Glomerular endothelial cell (primary cell): ENCODE results near the gene HTR3C. TPM values are rescaled to one million over a fixed set of nuclear protein-coding genes. Genes with fewer than 3 reads are reported as not detected.
"Not testable (repeated sequence)": the region's sequence is repeated elsewhere in the genome, so short reads cannot be mapped to it uniquely, and the experiment has no call there.

Source experiments
- DNase-seq: peaks from one replicate; pipeline ENCODE4 v3.0.0-alpha.2; 2011; ENCODE audit warnings: low read depth, low spot score; ENCODE audit errors: extremely low read depth
- total RNA-seq: library from RNA; depleted of rRNA; stranded (reverse); fragments of >200 nt; gene quantifications from 2 replicates; pipeline ENCODE4 v1.2.3, GENCODE V29; 2015

Gene HTR3C
- total RNA-seq, 1 donor from 2014 or later: not detected

DNA sequence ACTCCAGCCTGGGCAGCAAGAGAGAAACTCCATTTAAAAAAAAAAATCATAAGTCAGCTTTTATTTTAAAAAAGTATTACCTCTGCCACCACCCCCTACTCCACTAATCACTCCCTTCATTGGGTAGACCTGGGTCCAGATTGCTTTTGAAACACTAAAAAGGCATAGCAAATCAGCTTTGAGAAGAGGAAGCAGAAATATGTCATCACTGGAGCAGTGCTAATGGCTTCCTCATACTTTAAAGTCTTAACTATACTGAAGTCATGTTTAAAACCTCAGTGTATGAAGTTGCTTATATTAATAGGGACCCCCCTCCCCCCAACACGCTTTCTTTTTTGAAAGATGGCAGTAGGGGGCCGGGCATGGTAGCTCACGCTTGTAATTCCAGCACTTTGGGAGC is 22.3 kb upstream of the HTR3C start:
- no peak for DNase-seq

DNA sequence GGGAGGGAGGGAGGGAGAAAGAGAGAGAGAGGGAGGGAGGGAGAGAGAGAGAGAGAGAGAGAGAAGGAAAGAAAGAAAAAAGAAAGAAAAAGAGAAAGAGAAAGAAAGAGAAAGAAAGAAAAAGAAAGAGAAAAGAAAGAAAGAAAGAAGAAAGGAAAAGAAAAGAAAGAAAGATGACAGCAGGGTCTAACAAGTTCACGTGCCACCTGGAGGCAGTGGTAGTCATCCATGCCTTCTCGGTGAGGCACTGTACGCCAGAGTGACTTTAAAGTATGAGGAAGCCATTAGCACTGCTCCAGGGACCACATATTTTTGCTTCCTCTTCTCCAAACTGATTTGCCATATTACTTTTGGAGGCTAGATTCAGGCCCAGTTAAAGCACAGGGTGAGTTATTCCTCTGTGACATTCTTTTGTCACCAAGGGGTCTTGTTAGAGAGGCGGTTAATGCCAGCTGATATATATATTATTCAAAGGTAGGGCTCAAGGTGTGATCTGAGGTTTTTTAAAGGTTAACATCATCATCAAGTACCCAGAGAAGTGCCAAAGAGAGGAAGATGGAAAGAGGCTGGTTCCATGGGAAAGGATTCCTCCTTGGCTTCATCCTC is 21.6 kb upstream of the HTR3C start, which contains the start of gene HTR3D:
TSS of gene HTR3D (plus strand) at position 556 of the 606 bp plus-strand sequence. CDS start at position 556, 0 bp downstream.
- DNase-seq: no peak

DNA sequence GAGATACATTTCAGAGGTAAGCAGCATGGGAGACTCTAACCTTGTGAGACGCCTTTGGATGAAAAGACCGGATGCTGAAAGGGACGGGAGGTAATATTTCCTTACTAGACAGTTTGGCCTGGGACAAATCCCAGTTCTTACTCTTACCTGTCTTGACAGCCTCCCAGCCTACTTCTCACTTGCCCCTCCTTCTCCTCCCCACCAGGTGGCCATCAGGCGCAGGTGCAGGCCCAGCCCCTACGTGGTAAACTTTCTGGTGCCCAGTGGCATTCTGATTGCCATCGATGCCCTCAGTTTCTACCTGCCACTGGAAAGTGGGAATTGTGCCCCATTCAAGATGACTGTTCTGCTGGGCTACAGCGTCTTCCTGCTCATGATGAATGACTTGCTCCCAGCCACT is 15.0 kb upstream of the HTR3C start:
- DNase-seq: no peak

DNA sequence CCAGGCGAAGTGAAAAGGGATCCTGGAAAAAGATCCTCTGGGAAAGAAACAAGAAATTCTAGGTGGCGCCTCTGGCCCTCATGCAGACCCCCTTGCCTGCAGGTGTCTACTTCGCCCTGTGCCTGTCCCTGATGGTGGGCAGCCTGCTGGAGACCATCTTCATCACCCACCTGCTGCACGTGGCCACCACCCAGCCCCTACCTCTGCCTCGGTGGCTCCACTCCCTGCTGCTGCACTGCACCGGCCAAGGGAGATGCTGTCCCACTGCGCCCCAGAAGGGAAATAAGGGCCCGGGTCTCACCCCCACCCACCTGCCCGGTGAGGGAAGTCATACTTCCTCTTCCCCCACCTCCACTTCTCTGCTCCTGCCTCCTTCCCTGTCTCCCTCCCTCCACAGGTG is 14.5 kb upstream of the HTR3C start:
- DNase-seq: not testable (repeated sequence)

DNA sequence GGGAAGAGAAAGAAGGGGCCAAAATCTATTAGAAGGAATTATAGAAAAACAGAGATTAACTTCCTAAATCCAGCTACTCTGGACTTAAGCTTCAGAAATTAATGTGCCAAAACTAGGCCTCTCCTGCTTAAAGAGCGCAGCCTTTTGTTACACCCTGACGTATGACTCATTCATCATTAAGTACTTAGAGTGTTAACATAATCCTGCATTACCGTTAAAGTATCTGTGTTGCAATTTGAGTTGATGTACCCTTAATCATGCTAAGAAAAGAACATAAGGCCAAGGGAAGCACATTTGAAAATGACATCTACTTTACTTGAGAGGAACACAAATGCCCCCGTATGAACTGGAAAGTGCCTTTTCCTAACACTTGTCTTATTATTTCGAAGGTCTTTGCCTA is 13.4 kb upstream of the HTR3C start:
- no peak for DNase-seq

DNA sequence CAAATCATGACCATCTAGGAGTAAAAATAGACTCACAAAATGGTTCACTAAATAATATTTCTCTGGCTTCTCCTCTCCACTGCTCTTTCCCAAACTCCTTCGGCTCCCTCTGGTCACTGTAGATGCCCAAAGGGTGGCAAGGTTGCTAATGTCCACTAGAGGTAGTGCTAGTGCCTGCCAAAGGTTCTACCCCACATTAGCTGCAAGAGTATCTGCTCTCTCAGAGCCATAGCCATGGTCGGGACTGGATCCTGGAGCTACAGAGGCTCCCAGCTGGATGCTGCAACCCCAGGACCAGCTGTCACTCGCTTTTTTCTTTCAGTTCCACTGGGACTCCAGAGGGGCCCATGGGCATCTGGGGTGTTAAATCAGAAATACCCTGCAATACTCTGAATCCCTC is 12.8 kb upstream of the HTR3C start:
- no peak for DNase-seq

DNA sequence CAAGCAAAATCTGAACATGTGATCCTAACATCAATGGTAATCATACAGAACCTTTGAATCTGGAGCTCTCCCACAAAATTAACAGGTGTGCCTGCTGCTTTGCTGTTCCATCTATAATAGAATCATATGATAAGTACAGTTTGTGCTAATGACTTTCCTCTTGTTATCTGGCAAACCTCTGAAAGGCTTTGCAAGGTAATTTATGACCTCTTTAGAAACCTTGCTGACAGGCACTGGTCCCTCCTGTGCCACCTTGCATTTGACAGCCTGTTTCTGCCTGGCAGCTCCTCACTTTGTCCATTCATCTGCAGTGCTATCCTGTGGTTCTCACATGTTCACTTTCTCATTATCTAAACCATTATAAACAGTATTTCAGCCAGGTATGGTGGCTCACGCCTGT is 10.2 kb upstream of the HTR3C start:
- DNase-seq: no peak

DNA sequence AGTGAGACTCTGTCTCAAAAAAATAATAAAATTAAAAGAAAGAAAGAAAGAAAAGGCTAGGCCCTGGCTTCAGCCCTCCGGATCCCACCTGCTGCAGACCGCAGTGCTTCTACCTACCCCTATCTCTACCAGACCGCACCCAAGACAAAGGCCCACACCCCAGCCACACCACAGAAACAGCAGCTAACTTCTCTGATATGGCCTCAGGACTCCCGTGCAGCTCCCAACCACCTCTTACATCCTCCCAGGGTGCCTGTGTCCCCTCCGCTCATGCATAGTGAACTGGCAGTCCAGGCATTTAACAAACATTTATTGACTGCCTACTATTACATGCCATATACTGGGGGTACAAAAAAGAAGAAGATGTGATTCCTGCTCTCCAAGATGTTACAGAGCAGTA is 6.9 kb upstream of the HTR3C start:
- DNase-seq: no peak

DNA sequence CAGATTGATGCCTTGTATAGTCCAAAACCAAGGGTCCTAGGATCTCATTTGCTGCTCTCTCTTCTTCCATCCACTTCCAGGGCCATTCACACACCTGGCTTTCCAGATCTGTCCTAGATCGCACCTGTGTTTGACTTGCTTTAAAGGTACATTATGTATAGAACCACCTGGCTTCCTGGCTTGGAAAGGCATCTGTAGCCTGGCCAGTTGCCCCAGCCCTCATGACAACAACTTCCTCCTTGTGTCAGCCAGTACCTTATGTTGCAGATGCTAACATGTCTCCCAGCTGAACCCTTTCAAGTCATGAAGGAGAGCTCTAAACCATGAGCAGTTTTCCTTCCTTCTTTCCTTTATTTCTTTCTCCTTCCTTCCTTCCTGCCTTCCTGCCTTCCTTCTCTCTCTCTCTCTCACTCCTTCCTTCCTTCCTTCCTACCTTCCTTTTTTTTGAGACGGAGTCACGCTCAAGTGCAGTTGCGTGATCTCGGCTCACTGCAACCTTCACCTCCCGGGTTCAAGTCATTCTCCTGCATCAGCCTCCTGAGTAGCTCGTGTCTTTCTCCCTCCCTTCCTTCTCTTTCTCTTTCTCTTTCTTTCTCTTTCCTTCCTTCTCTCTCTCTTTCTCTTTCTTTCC is 2.5 kb upstream of the HTR3C start:
- DNase-seq: no peak

DNA sequence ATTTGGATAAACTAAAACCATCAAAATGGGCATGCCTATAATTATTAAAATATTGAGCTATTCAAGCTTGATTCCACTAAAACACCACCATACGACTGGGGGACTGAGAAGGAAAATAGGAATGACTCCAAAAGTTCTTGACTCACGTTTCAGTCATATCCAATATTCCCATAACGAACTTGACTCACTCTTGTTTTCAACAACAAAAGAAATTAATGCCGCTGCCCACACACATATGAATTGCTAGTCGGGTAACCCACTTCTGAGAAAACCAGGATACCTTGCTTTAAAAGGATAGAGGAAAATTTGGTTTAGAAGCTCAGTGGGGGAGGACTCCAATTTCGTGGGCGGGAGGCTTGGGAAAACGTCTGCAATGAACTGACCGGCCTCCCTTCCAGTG is 5.2 kb downstream of the HTR3C start:
- DNase-seq: no peak

DNA sequence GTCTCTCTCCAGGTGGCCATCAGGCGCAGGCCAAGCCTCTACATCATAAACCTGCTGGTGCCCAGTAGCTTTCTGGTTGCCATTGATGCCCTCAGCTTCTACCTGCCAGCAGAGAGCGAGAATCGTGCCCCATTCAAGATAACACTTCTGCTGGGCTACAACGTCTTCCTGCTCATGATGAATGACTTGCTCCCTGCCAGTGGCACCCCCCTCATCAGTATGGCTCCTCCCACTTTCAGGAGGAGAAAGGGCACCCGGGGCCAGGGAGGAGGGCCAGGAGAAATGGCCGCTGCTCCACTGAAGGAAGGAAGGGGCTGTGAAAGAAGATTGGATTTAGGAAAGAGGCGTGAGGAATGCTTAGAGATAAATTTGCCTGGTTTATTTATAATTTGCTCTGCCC is 6.6 kb downstream of the HTR3C start:
- no peak for DNase-seq

DNA sequence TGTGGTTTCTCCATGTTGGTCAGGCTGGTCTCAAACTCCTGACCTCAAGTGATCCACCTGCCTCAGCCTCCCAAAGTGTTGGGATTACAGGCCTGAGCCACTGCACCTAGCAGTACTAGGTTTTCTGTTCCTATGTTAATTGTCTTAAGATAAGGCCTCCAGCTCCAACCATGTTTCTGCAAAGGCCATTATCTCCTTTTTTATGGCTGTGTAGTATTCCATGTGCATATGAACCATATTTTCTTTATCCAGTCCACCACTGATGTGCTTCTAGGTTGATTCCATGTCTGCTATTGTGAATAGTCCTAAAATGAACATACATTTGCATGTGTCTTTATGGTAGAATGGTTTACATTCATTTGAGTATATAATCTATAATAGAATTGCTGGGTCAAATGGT is 9.8 kb downstream of the HTR3C start:
- DNase-seq: no peak

DNA sequence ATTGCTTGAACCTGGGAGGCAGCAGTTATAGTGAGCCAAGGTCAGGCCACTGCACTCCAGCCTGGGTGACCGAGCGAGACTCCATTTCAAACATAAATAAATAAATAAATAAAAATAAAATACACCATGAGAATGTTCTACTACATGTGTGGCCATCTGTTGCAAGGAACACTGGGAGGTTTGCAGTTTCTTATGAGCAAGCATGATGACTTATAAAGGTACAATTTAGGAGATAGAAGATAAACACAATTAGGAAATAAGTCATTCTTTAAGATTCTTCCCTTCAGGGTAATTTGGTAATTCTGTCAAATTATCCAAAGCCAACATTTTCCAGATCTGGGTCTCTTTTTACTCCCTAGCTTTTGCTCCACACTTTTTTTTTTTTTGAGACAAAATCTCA is 13.4 kb downstream of the HTR3C start:
- no peak for DNase-seq

DNA sequence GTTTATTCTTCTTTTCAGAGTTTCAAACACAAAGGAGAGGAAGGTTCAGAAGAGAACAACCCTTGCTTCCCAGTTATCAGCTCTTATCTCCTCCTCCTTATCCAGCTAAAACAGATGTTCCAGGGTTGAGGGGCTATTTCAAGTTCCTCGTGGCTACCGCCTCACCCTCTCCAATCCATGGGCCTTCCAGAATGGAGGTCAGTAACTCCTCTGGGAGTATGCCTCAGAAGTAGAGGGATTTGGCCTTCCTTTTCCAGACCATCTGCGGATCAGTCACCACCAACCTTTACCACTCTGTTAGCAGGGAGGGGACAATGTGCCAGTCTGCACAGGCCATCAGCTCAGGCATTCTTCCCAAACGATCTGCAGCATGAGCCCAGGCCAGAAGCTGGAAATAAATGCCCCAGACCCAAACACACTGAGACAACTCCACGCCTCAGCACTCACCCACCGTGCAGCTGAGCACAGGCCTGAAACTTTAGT is 14.8 kb downstream of the HTR3C start:
- DNase-seq: no peak

DNA sequence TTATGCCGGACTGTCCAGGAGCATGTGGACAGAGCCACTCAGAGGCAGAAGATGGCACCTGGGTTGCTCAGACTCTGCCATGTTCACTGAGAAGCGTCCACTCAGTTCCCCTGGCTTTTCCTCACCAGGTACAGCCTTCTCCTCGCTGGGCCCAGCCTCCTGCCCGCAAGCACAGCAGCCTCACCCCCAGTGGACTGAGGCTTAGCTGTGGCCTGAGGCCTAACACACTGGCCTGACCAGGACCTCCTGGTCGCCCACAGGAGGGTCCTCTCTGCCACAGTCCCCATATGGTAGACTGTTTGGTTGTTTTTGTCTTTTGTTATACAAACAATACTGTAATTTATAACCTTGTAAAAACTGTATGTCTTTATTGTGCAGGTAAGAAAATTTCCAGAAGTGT is 15.5 kb downstream of the HTR3C start:
- DNase-seq: no peak

DNA sequence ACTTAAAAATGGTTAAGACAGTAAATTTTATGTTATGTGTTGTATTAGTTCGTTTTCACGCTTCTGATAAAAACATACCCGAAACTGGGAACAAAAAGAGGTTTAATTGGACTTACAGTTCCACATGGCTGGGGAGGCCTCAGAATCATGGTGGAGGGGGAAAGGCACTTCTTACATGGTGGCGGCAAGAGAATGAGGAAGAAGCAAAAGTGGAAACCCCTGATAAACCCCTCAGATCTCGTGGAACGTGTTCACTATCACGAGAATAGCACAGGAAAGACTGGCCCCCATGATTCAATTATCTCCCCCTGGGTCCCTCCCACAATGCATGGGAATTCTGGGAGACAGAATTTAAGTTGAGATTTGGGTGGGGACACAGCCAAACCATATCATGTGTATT is 18.3 kb downstream of the HTR3C start:
- not testable (repeated sequence) for DNase-seq

DNA sequence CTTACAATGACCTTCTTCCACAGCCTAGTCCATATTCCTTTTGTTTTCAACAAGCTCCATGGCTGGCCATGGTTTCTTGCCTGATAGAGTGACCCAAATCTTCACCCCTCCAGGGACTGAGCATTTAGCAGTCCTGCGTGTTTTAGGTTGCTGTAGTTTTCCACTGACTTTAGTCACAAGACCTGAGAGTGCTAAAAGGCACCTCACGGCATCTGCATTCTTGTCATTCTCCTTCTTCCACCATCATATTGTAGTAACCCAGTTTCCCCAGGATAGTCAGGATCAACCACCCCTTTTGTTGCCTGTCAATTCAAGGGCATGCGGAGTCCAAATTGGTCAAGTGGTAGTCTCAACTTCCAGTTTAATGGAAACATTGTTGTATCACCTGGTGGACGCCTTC is 20.8 kb downstream of the HTR3C start:
- DNase-seq: no peak

DNA sequence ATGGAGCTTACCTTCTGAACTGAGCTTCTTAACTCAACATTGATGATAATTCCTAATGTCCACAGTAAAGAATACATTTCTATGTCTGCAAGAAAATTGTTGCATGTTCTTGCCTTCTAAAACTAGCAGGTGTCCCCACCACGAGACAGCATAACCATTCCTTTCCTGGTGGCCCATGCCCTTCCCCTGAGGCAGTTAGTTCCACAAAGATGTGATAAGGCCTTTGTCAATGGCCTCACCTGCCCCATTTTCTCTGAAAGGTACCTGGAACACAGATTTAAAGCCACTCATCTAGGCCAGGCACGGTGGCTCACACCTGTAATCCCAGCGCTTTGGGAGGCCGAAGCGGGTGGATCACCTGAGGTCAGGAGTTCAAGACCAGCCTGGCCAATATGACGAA is 23.1 kb downstream of the HTR3C start:
- no peak for DNase-seq

DNA sequence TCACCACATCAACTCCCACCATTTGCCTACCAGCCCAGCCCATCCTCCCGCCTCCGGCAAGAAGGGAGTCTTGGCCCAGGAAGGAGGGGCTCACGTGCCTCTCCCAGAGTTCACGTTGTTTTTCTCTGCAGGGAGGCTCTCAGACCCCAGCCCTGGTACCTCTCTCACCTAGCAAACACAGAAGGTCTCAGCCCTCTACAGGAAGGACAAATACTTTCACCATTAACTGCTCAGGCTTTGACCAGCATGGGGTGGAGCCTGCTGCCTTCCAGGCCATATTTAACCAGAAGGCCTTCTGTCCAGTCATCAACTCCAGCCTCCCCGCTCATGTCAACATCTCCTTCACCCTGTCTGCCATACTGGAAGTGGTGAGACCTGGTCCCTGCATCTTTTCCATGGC is 25.0 kb downstream of the HTR3C start:
- DNase-seq: no peak

DNA sequence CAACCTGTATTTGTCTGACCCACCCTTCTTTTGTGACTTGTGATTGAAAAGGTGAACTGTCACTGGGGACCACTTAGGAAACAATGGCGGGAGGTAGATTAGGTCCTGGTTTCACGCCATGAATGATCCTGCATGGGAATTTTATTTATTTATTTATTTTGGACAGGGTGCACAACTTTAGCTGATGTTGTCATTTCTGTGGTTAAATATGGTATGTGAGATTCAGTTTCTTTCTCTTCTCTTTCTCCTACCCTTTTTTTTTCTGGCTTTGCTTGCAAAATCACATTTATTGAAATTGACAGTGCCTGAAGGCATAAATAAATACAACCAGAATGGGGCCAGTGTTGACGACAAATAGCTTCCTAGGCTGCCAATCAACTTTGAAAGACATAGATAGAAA is 26.0 kb downstream of the HTR3C start:
- no peak for DNase-seq

DNA sequence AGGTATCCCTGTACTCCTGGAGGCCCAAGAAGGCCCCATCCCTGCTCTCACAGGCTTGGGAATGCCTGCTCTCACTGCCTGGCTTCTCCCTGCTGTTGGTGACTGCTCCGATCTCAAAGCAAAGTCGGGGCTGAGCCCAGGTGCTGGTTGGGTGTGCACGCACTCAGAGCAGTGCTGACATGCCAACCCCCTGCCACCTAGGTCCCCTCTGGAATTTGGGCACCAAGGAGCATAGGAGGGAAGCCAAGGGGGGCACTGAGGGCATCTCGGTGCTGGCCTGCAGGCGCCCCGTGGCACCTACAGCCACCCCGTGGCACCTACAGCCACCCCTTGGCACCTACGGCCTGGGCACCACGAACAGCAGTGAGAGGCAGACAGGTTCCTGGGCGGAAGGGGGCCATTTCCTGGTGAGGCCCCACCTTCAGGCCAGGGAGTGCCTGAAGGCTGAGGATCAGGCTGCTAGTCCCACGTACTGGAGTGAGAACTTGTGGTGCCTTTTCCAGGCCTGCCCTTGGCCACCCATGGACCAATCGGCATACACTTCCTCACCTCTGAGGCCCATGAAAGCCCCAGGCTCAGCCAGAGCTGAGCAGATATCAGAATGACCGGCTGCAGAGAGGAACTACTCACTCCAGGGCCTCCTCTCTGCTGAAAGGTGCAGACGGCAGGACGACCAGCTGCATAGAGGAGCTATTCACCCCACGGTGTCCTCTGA is 28.4 kb downstream of the HTR3C start:
- no peak for DNase-seq

DNA sequence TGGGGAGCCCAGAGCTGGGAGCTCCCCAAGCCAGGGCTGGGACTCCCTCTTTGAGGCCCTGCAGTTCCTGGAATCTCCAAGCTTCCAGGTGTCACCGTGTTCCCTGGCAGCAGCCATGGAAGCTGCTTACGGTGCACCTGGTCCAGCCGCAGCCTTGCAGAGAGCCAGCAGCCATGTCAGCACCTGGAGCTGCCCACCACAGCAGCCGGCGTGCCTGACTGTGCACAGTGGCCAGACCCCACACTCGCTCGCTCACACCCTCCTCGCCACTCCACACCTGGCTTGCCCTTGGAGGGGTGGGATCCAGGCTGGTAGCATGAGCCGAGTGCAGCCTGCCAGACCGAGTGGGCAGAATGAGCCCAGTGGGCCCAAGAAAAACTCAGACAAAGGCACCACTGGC is 29.2 kb downstream of the HTR3C start:
- DNase-seq: no peak
